CD4-positive, CD25-positive, alpha-beta regulatory T cell (primary cell): Measurements from ENCODE around the gene PSMD2. TPM values are rescaled to one million over a fixed set of nuclear protein-coding genes. Genes with fewer than 3 reads are reported as not detected.
A peak's percentile ranks its signal among the peaks of the same experiment; 100 is the strongest.
"Not testable (repeated sequence)": the region's sequence is repeated elsewhere in the genome, so short reads cannot be mapped to it uniquely, and the experiment has no call there.

ENCODE experiments used
- ATAC-seq, 2 donors: fragments of 150-1000 bp; cut with Tn5 transposase; one replicate each; pipeline ENCODE4 v1.10.0; 2021; ENCODE audit warnings: low read depth in 2 of 2, moderate number of reproducible peaks in 2 of 2, moderate library complexity in 1 of 2
- DNase-seq, 3 donors: peaks; one replicate each; pipeline versions ENCODE4 v3.0.0 to v3.0.0-alpha.2; 2012 to 2022; ENCODE audit warnings: mixed read lengths in 1 of 3
- H3K27ac ChIP-seq: one replicate; pipeline ENCODE4 v1.7.0; 2013; ENCODE audit warnings: mild to moderate bottlenecking, low read length; ENCODE audit not compliant: insufficient read depth, poor library complexity, severe bottlenecking
- H3K27me3 ChIP-seq: one replicate; pipeline ENCODE4 v1.7.0; 2013; ENCODE audit warnings: low read length; ENCODE audit not compliant: control insufficient read depth, insufficient read depth
- H3K36me3 ChIP-seq: one replicate; pipeline ENCODE4 v1.7.0; 2013; ENCODE audit warnings: mild to moderate bottlenecking, low read length, moderate library complexity; ENCODE audit not compliant: control insufficient read depth, insufficient read depth
- H3K4me1 ChIP-seq: 2 replicates; pipeline ENCODE4 v1.7.0; 2013; ENCODE audit warnings: mild to moderate bottlenecking, low read length; ENCODE audit not compliant: insufficient read depth, control insufficient read depth, poor library complexity, severe bottlenecking
- H3K4me3 ChIP-seq: one replicate; pipeline ENCODE4 v1.7.0; 2013; ENCODE audit warnings: low read depth, mild to moderate bottlenecking, low read length, moderate library complexity
- H3K9me3 ChIP-seq, 2 experiments: 1 replicate in 1 of 2; 2 replicates in 1 of 2; pipeline ENCODE4 v1.7.0; 2013; ENCODE audit warnings: low read length in 2 of 2, mild to moderate bottlenecking in 1 of 2, moderate library complexity in 1 of 2; ENCODE audit not compliant: control insufficient read depth in 2 of 2
- H3K27ac Mint-ChIP-seq, 3 donors: one replicate each; pipeline ENCODE4 v1.8.0; 2020 to 2022; ENCODE audit warnings: mild to moderate bottlenecking in 3 of 3, mixed read lengths in 3 of 3, moderate library complexity in 2 of 3
- H3K27me3 Mint-ChIP-seq: one replicate; pipeline ENCODE4 v1.8.0; 2022; ENCODE audit warnings: mild to moderate bottlenecking, mixed read lengths
- H3K36me3 Mint-ChIP-seq: one replicate; pipeline ENCODE4 v1.8.0; 2020; ENCODE audit warnings: mixed read lengths
- H3K4me1 Mint-ChIP-seq, 4 donors: one replicate each; pipeline ENCODE4 v1.8.0; 2020 to 2022; ENCODE audit warnings: mixed read lengths in 4 of 4, mild to moderate bottlenecking in 1 of 4
- H3K4me3 Mint-ChIP-seq, 4 donors: one replicate each; pipeline ENCODE4 v1.8.0; 2020 to 2022; ENCODE audit warnings: mild to moderate bottlenecking in 4 of 4, mixed read lengths in 4 of 4, moderate library complexity in 3 of 4
- H3K9me3 Mint-ChIP-seq, 7 donors: one replicate each; pipeline ENCODE4 v1.8.0; 2020 to 2022; ENCODE audit warnings: mixed read lengths in 7 of 7, mild to moderate bottlenecking in 3 of 7, moderate library complexity in 2 of 7
- polyA plus RNA-seq, 4 donors: library from polyadenylated mRNA; unstranded; fragments of 300-500 nt; fragmentation: Illumina TruSeq; gene quantifications; one replicate each; pipeline ENCODE4 v1.2.3, GENCODE V29; 2021
- total RNA-seq: library from RNA; stranded (reverse); gene quantifications from one replicate; pipeline ENCODE4 v1.2.3, GENCODE V29; 2022

The PSMD2 gene
- total and polyA plus RNA-seq, 5 donors from 2014 or later, result 151 to 206 (median 179) TPM

DNA sequence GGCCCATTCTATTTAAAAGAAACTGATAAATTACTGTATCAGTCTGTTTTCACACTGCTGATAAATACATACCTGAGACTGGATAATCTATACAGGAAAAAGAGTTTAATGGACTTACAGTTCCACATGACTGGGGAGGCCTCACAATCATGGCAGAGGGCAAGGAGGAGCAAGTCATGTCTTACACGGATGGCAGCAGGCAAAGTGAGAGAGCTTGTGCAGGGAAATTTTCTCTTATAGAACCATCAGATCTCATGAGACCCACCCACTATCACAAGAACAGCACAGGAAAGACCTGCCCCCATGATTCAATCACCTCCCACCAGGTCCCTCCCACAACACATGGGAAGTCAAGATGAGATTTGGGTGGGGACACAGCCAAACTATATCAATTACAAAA lies 31.8 kb upstream of the PSMD2 start:
- not testable (repeated sequence) for ATAC-seq, DNase-seq, H3K4me3 Mint-ChIP-seq, H3K4me1 ChIP-seq, H3K27ac ChIP-seq, H3K9me3 ChIP-seq, H3K9me3 Mint-ChIP-seq, H3K4me1 Mint-ChIP-seq, H3K36me3 ChIP-seq, H3K27ac Mint-ChIP-seq, H3K36me3 Mint-ChIP-seq, H3K4me3 ChIP-seq, H3K27me3 ChIP-seq
- peaks cover 67% of the 10 kb centered on the region for H3K27me3 Mint-ChIP-seq

GRCh38 chr3:184272269-184272668 lies 26.8 kb upstream of the PSMD2 start:
- no peak overlapping the region for H3K4me3 ChIP-seq
- DNase-seq (no peak), ATAC-seq (no peak)
- H3K4me1 ChIP-seq, result no peaks in the 10 kb centered on the region
- H3K27me3 ChIP-seq, result peaks cover 15% of the 10 kb centered on the region
- Mint-ChIP-seq H3K9me3 (peaks cover 0 to 5% (median 0%) of the 10 kb centered on the region in 7 donors), H3K27ac (no peak overlapping the region), H3K27me3 (peaks cover 55% of the 10 kb centered on the region), H3K4me1 (peaks cover 0 to 7% (median 2%) of the 10 kb centered on the region in 4 donors), H3K36me3 (peaks cover 3% of the 10 kb centered on the region), H3K4me3 (no peak overlapping the region)
- H3K27ac ChIP-seq, result no peak overlapping the region
- no peaks in the 10 kb centered on the region for H3K36me3 ChIP-seq
- no peaks in the 10 kb centered on the region for H3K9me3 ChIP-seq

DNA sequence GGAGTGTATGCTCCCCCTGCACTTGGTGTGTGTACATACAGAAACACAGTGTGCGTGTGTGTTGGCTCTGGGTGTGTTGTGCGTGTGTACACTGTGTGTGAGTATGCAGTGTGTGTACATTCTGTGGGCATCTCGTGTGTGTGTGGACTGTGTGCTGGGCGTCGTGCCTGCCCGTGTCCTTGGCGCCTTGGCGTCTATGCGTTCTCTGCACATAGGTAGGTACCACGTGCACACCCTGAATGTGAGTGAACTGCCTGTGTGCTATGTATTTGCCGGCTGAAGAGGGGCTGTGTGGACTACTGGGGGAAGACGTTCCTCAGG lies 23.7 kb upstream of the PSMD2 start:
- Mint-ChIP-seq H3K27me3 (peaks cover 49% of the 10 kb centered on the region), H3K27ac (no peak overlapping the region)

GRCh38 chr3:184275961-184276910 lies 22.8 kb upstream of the PSMD2 start, which contains the start of gene ECE2:
ECE2 (plus strand) TSS chr3:184276022; CDS start chr3:184276154, 132 bp downstream.
- no peak within 1 kb of the TSS for H3K27ac Mint-ChIP-seq
- ATAC-seq (no peak), DNase-seq (no peak)
- H3K27me3 Mint-ChIP-seq, result peaks cover 48% of the 10 kb centered on the region
- Histone ChIP-seq H3K4me3 (no peak within 1 kb of the TSS), H3K27ac (no peak within 1 kb of the TSS), H3K4me1 (no peaks in the 10 kb centered on the region), H3K36me3 (no peaks in the 10 kb centered on the region), H3K9me3 (no peaks in the 10 kb centered on the region), H3K27me3 (peaks cover 18% of the 10 kb centered on the region)
- H3K4me1 Mint-ChIP-seq, result peaks cover 0 to 7% (median 2%) of the 10 kb centered on the region in 4 donors
- peaks cover 3% of the 10 kb centered on the region for H3K36me3 Mint-ChIP-seq
- peak within 1 kb of the TSS in 1 of 4 donors; percentile 59 for H3K4me3 Mint-ChIP-seq
- peaks cover 0 to 3% (median 0%) of the 10 kb centered on the region in 7 donors for H3K9me3 Mint-ChIP-seq

More for the DNA sequence above, 23.7 kb upstream of the PSMD2 start:
- Histone ChIP-seq H3K9me3 (no peaks in the 10 kb centered on the region), H3K4me3 (no peak overlapping the region), H3K4me1 (no peaks in the 10 kb centered on the region), H3K36me3 (no peaks in the 10 kb centered on the region), H3K27ac (no peak overlapping the region), H3K27me3 (peaks cover 18% of the 10 kb centered on the region)
- no peak for ATAC-seq
- peaks cover 0 to 7% (median 2%) of the 10 kb centered on the region in 4 donors for H3K4me1 Mint-ChIP-seq
- DNase-seq, result no peak
- peaks cover 0 to 3% (median 0%) of the 10 kb centered on the region in 7 donors for H3K9me3 Mint-ChIP-seq
- peaks cover 3% of the 10 kb centered on the region for H3K36me3 Mint-ChIP-seq
- peak overlapping the region in 1 of 4 donors; percentile 59 for H3K4me3 Mint-ChIP-seq

DNA sequence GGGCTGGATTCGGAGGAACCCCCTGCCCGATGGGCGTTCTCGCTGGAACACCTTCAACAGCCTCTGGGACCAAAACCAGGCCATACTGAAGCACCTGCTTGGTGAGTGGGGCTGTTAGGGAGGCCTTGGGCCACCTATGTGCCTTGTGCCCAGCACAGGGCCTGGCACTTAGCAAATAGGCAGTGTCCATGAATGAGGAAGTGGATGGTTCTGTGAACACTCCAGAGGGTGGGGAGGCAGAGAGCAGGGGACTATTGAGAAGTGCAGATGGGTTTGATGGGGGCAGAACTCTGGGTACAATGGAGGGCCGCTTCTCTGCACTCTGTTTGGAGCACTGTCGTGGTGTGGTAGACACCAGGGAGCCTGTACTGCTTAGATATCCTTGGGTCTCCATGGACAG lies 21.7 kb upstream of the PSMD2 start:
- H3K27ac Mint-ChIP-seq, result no peak overlapping the region
- no peak for DNase-seq

DNA sequence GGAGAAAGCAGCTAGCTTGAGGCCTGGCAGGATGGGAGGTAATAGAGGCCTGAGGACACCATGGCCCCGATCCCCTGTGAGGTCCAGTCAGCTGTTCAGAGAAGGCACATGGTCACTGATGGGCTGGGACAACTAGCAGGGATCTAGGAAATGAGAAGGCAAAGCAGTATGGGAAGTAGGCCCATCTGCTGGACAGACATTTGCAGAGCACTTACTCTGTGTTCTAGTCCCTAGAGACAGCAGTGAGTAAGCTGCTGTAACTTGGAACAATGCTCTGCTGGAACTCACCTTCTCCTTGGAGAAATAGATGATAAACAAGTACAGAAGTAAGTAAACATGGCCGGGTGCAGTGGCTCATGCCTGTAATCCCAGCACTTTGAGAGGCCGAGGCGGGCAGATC lies 16.1 kb upstream of the PSMD2 start:
- H3K27ac Mint-ChIP-seq, result no peak overlapping the region
- no peaks in the 10 kb centered on the region for H3K4me1 Mint-ChIP-seq
- DNase-seq (no peak), ATAC-seq (no peak)
- Histone ChIP-seq H3K9me3 (no peaks in the 10 kb centered on the region), H3K4me1 (no peaks in the 10 kb centered on the region), H3K27me3 (peaks cover 7% of the 10 kb centered on the region), H3K36me3 (no peaks in the 10 kb centered on the region), H3K4me3 (no peak overlapping the region), H3K27ac (no peak overlapping the region)
- peaks cover 44% of the 10 kb centered on the region for H3K27me3 Mint-ChIP-seq
- H3K36me3 Mint-ChIP-seq, result no peaks in the 10 kb centered on the region
- H3K4me3 Mint-ChIP-seq, result no peak overlapping the region
- H3K9me3 Mint-ChIP-seq, result no peaks in the 10 kb centered on the region

More for the DNA sequence above, 21.7 kb upstream of the PSMD2 start:
- Mint-ChIP-seq H3K4me1 (peaks cover 0 to 7% (median 2%) of the 10 kb centered on the region in 4 donors), H3K4me3 (no peak overlapping the region), H3K36me3 (peaks cover 3% of the 10 kb centered on the region), H3K9me3 (peaks cover 0 to 2% (median 0%) of the 10 kb centered on the region in 7 donors), H3K27me3 (peaks cover 43% of the 10 kb centered on the region)
- no peaks in the 10 kb centered on the region for H3K9me3 ChIP-seq
- H3K36me3 ChIP-seq, result no peaks in the 10 kb centered on the region
- peaks cover 18% of the 10 kb centered on the region for H3K27me3 ChIP-seq
- ATAC-seq, result no peak
- H3K27ac ChIP-seq, result no peak overlapping the region
- H3K4me3 ChIP-seq, result no peak overlapping the region
- no peaks in the 10 kb centered on the region for H3K4me1 ChIP-seq

DNA sequence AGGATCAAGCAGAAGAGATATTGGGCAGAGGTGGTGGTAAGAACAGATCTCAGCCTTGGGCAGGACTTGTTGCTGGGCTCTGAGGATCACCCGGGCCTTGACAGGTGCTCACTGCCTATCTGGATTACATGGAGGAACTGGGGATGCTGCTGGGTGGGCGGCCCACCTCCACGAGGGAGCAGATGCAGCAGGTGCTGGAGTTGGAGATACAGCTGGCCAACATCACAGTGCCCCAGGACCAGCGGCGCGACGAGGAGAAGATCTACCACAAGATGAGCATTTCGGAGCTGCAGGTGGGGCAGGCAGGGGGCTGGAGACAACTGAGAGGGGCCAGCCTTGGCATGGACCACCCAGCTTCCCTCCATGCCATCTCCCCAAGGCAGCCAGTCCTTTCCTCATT lies 15.4 kb upstream of the PSMD2 start:
- DNase-seq, result no peak
- Mint-ChIP-seq H3K36me3 (no peaks in the 10 kb centered on the region), H3K27me3 (peaks cover 42% of the 10 kb centered on the region), H3K4me3 (no peak overlapping the region), H3K9me3 (no peaks in the 10 kb centered on the region), H3K4me1 (no peaks in the 10 kb centered on the region), H3K27ac (no peak overlapping the region)
- Histone ChIP-seq H3K4me1 (no peaks in the 10 kb centered on the region), H3K27me3 (peaks cover 7% of the 10 kb centered on the region), H3K9me3 (no peaks in the 10 kb centered on the region), H3K36me3 (no peaks in the 10 kb centered on the region), H3K4me3 (no peak overlapping the region), H3K27ac (no peak overlapping the region)
- ATAC-seq, result no peak

- no peak overlapping the region for H3K27ac ChIP-seq
- H3K4me3 Mint-ChIP-seq, result no peak overlapping the region
- H3K27me3 ChIP-seq, result peaks cover 7% of the 10 kb centered on the region
- H3K9me3 ChIP-seq, result no peaks in the 10 kb centered on the region
- no peak overlapping the region for H3K4me3 ChIP-seq
- DNase-seq, result peak in 1 of 3 donors; percentile 41
- H3K27me3 Mint-ChIP-seq, result peaks cover 39% of the 10 kb centered on the region
- H3K9me3 Mint-ChIP-seq, result no peaks in the 10 kb centered on the region
- no peak for ATAC-seq
- H3K4me1 ChIP-seq, result no peaks in the 10 kb centered on the region
- no peak overlapping the region for H3K27ac Mint-ChIP-seq
- H3K36me3 Mint-ChIP-seq, result no peaks in the 10 kb centered on the region
- no peaks in the 10 kb centered on the region for H3K4me1 Mint-ChIP-seq
- H3K36me3 ChIP-seq, result no peaks in the 10 kb centered on the region
Observed at GRCh38 chr3:184284696-184285095, 14.3 kb upstream of the PSMD2 start.
